Hepatocyte (in vitro differentiated cells): ENCODE data around the gene RRAD. TPM values are rescaled to one million over a fixed set of nuclear protein-coding genes. Genes with fewer than 3 reads are reported as not detected.

Experiments
- DNase-seq: peaks from one replicate; pipeline ENCODE4 v3.0.0-alpha.2; 2016; ENCODE audit warnings: low spot score
- H2AFZ ChIP-seq: fragments of 200-600 bp; sonication (generic); 2 replicates; pipeline ENCODE4 v1.6.0; 2016; ENCODE audit warnings: antibody characterized with exemption, mild to moderate bottlenecking
- H3K27ac ChIP-seq: fragments of 200-600 bp; sonication (generic); 2 replicates; pipeline ENCODE4 v1.5.1; 2016; ENCODE audit warnings: mild to moderate bottlenecking
- H3K27me3 ChIP-seq: fragments of 200-600 bp; sonication (generic); 2 replicates; pipeline ENCODE4 v1.6.1; 2016
- H3K36me3 ChIP-seq: fragments of 200-600 bp; sonication (generic); replicated peaks from 2 replicates; pipeline ENCODE4 v1.5.1; 2016; ENCODE audit warnings: low read depth; ENCODE audit not compliant: insufficient read depth
- H3K4me1 ChIP-seq: fragments of 200-600 bp; sonication (generic); 2 replicates; pipeline ENCODE4 v1.5.1; 2016; ENCODE audit warnings: mild to moderate bottlenecking, moderate library complexity; ENCODE audit not compliant: insufficient read depth
- H3K4me2 ChIP-seq: fragments of 200-600 bp; sonication (generic); 2 replicates; pipeline ENCODE4 v1.6.0; 2016
- H3K4me3 ChIP-seq: fragments of 200-600 bp; sonication (generic); 2 replicates; pipeline ENCODE4 v1.5.1; 2016; ENCODE audit warnings: mild to moderate bottlenecking
- H3K79me2 ChIP-seq: fragments of 200-600 bp; sonication (generic); 2 replicates; pipeline ENCODE4 v1.6.0; 2017; ENCODE audit warnings: mild to moderate bottlenecking
- H3K9me2 ChIP-seq: fragments of 200-600 bp; sonication (generic); replicated peaks from 2 replicates; pipeline ENCODE4 v1.6.0; 2017; ENCODE audit warnings: mild to moderate bottlenecking; ENCODE audit not compliant: insufficient read depth
- H3K9me3 ChIP-seq: fragments of 200-600 bp; sonication (generic); 2 replicates; pipeline ENCODE4 v1.5.1; 2016; ENCODE audit warnings: low read depth, mild to moderate bottlenecking
- H4K20me1 ChIP-seq: fragments of 200-600 bp; sonication (generic); 2 replicates; pipeline ENCODE4 v1.6.0; 2016; ENCODE audit warnings: mild to moderate bottlenecking; ENCODE audit not compliant: insufficient read depth, poor library complexity, severe bottlenecking
- EZH2 ChIP-seq: fragments of 200-600 bp; sonication (generic); IDR thresholded peaks from 2 replicates; pipeline ENCODE4 v1.6.1; 2016; ENCODE audit warnings: antibody characterized with exemption, mild to moderate bottlenecking, borderline replicate concordance
- EZH2phosphoT487 ChIP-seq: fragments of 200-600 bp; sonication (generic); IDR thresholded peaks from one replicate; pipeline ENCODE4 v1.6.1; 2018; ENCODE audit warnings: antibody characterized with exemption, mild to moderate bottlenecking, low read depth, moderate library complexity; ENCODE audit not compliant: unreplicated experiment, severe bottlenecking
- WGBS: methylation state at CpG from one replicate; pipeline ENCODE4 v1.1.6; 2016; ENCODE audit warnings: low lambda C conversion rate; ENCODE audit errors: missing lambda C conversion rate; 5-methylcytosine and 5-hydroxymethylcytosine counted together
- polyA plus RNA-seq: library from polyadenylated mRNA; unstranded; fragments of >200 nt; fragmentation: Nextera tagmentation; extraction: Ambion mirVana; gene quantifications from 2 replicates; pipeline ENCODE4 v1.2.1, GENCODE V29; 2016
- total RNA-seq: library from RNA; depleted of rRNA; stranded (reverse); fragments of >200 nt; gene quantifications from 2 replicates; pipeline ENCODE4 v1.2.3, GENCODE V29; 2014
- TF ChIP-seq, protein P1 (sequence below): fragments of 200-600 bp; sonication (generic); IDR thresholded peaks from 2 replicates; pipeline ENCODE4 v1.5.1; 2016; ENCODE audit warnings: antibody characterized with exemption, mild to moderate bottlenecking; ENCODE audit not compliant: poor library complexity

The RRAD gene
- total and polyA plus RNA-seq, 2 experiments from 2014 or later: 8.8 to 16.3 TPM

GRCh38 chr16:66881014-66881417 lies 44.3 kb downstream of the RRAD start:
- Histone ChIP-seq H3K36me3 (no peaks in the 10 kb centered on the region), H3K27ac (peak overlapping the region; percentile 65), H3K27me3 (no peaks in the 10 kb centered on the region), H2AFZ (peak overlapping the region; percentile 90), H3K9me3 (no peaks in the 10 kb centered on the region), H3K4me1 (peaks cover 5% of the 10 kb centered on the region), H3K9me2 (no peaks in the 10 kb centered on the region), H4K20me1 (no peaks in the 10 kb centered on the region), H3K4me2 (peak overlapping the region; percentile 99), H3K4me3 (peak overlapping the region; percentile 69), H3K79me2 (peaks cover 33% of the 10 kb centered on the region)
- TF ChIP-seq EZH2phosphoT487: no peak
- TF ChIP-seq EZH2: no peak
- TF ChIP-seq, protein P1, sequence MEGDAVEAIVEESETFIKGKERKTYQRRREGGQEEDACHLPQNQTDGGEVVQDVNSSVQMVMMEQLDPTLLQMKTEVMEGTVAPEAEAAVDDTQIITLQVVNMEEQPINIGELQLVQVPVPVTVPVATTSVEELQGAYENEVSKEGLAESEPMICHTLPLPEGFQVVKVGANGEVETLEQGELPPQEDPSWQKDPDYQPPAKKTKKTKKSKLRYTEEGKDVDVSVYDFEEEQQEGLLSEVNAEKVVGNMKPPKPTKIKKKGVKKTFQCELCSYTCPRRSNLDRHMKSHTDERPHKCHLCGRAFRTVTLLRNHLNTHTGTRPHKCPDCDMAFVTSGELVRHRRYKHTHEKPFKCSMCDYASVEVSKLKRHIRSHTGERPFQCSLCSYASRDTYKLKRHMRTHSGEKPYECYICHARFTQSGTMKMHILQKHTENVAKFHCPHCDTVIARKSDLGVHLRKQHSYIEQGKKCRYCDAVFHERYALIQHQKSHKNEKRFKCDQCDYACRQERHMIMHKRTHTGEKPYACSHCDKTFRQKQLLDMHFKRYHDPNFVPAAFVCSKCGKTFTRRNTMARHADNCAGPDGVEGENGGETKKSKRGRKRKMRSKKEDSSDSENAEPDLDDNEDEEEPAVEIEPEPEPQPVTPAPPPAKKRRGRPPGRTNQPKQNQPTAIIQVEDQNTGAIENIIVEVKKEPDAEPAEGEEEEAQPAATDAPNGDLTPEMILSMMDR: no peak
- peak; percentile 41 for DNase-seq
- 5% methylated on average over 21 of the region's 23 CpGs for WGBS

DNA sequence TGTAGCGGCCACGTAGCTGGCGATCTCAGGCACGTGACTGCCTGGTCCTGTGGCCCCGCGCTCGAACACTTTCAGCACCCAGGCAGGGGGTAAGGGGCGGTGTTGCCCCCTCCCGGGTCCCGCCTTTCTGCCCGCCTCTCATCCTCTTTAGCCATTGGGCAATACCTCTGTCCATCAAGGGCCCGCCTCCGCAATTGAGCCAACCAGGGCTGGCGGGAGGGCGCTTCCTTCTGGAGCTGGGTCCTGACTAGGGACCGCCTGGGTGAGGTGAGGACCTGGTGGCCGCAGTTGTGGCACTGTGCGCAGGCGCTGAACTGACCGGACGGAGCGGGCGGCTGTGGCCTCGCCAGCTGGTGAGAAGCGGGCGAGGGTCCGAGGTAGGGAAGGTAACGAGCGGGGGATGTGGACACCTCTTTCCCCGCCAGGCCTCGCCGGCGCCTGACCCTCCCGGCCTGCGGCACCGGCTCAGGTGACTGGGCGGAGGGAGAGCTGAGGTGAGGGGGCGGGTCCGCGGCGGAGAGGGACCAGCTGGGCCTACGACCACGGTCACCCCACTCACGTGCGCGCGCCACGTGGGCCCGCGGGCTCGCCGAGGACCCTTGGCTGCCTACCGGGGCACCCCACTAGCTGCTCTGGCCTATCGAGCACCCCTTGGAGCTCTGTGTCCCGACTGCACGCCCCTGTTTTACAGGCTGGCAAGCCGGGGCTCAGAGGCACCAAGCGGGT lies 44.9 kb downstream of the RRAD start, which contains the start of gene PDP2:
Gene PDP2, plus strand, starts transcription at position 228 of the 726 bp plus-strand sequence. CDS start 3,770 bp downstream, outside the sequence.
- TF ChIP-seq EZH2 (no peak), EZH2phosphoT487 (no peak)
- TF ChIP-seq, protein P1: no peak
- Histone ChIP-seq H3K4me3 (peak within 1 kb of the TSS; percentile 69), H3K36me3 (no peaks in the 10 kb centered on the region), H2AFZ (peak within 1 kb of the TSS; percentile 90), H3K27ac (peak within 1 kb of the TSS; percentile 65), H3K9me2 (no peaks in the 10 kb centered on the region), H3K4me1 (peaks cover 5% of the 10 kb centered on the region), H3K27me3 (no peaks in the 10 kb centered on the region), H3K4me2 (peak within 1 kb of the TSS; percentile 99), H3K79me2 (peaks cover 33% of the 10 kb centered on the region), H3K9me3 (no peaks in the 10 kb centered on the region), H4K20me1 (no peaks in the 10 kb centered on the region)
- WGBS: under 1% methylated on average over 36 of the region's 58 CpGs
- peak; percentile 96 for DNase-seq

DNA sequence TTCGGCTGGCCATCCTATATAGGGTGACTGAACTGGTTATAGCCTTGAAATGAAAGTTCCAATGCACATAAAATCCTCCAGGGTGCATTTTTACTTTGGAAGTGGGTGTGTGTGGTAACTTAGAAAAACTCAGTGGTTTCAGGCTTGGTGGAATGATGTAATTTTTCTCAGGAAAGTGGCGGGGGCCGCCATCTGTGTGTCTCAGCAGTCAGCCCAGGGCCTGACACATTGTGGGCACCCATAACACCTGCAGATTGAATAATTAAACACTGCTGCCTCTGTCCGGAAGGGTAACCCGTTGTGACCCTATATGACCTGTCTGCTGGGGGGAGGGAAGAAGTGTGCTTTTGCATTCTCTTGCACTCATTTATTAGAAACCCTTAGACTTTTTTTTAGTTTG lies 47.3 kb downstream of the RRAD start:
- 84% methylated on average over 5 of the region's 5 CpGs for WGBS
- no peak for TF ChIP-seq EZH2
- no peak for TF ChIP-seq EZH2phosphoT487
- TF ChIP-seq, protein P1: no peak
- Histone ChIP-seq H2AFZ (no peak overlapping the region), H3K36me3 (no peaks in the 10 kb centered on the region), H3K79me2 (peaks cover 24% of the 10 kb centered on the region), H4K20me1 (no peaks in the 10 kb centered on the region), H3K4me1 (peaks cover 5% of the 10 kb centered on the region), H3K27ac (no peak overlapping the region), H3K4me2 (no peak overlapping the region), H3K27me3 (no peaks in the 10 kb centered on the region), H3K9me3 (no peaks in the 10 kb centered on the region), H3K4me3 (no peak overlapping the region), H3K9me2 (no peaks in the 10 kb centered on the region)
- no peak for DNase-seq
